ENCODE data around the gene DTNB.
"Not testable (repeated sequence)": the region's sequence is repeated elsewhere in the genome, so short reads cannot be mapped to it uniquely, and the experiment has no call there.

DTNB gene

GRCh38 chr2:25431604-25432003 is 241.8 kb downstream of the DTNB start:
- no peak overlapping the region for H3K4me3 ChIP-seq (ENCODE audit: low read length)
- TF ChIP-seq ZNF274 (IDR thresholded peaks at IDR 0.05; ENCODE audit: low read depth, low read length): no peak

GRCh38 chr2:25430556-25430955 is 242.8 kb downstream of the DTNB start:
- no peak overlapping the region for H3K4me3 ChIP-seq (ENCODE audit: low read length)
- no peak for TF ChIP-seq ZNF274 (IDR thresholded peaks at IDR 0.05; ENCODE audit: low read depth, low read length)

- TF ChIP-seq ZNF274 (IDR thresholded peaks at IDR 0.05; ENCODE audit: low read depth, low read length): no peak
- no peak overlapping the region for H3K4me3 ChIP-seq (ENCODE audit: low read length)
These were observed 247.1 kb downstream of the DTNB start for GRCh38 chr2:25426326-25426725.

GRCh38 chr2:25424426-25425028 is 248.8 kb downstream of the DTNB start:
- peak overlapping the region; percentile 35; the same call in 1 of the 2 replicates for H3K4me3 ChIP-seq (ENCODE audit: low read length)
- TF ChIP-seq ZNF274 (IDR thresholded peaks at IDR 0.05; ENCODE audit: low read depth, low read length): no peak

GRCh38 chr2:25421820-25422411 is 251.5 kb downstream of the DTNB start:
- TF ChIP-seq ZNF274 (IDR thresholded peaks at IDR 0.05; ENCODE audit: low read depth, low read length): no peak
- H3K4me3 ChIP-seq (ENCODE audit: low read length): peak overlapping the region; percentile 99

GRCh38 chr2:25421289-25421688 is 252.1 kb downstream of the DTNB start:
- H3K4me3 ChIP-seq (ENCODE audit: low read length): peak overlapping the region; percentile 99
- no peak for TF ChIP-seq ZNF274 (IDR thresholded peaks at IDR 0.05; ENCODE audit: low read depth, low read length)

- H3K4me3 ChIP-seq (ENCODE audit: low read length): peak overlapping the region; percentile 99
- TF ChIP-seq ZNF274 (IDR thresholded peaks at IDR 0.05; ENCODE audit: low read depth, low read length): no peak
These were observed 252.5 kb downstream of the DTNB start for GRCh38 chr2:25420820-25421237.

GRCh38 chr2:25419678-25420242 is 253.6 kb downstream of the DTNB start:
- H3K4me3 ChIP-seq (ENCODE audit: low read length): peak overlapping the region; percentile 67; the same call in 1 of the 2 replicates
- TF ChIP-seq ZNF274 (IDR thresholded peaks at IDR 0.05; ENCODE audit: low read depth, low read length): no peak

GRCh38 chr2:25418944-25419677 is 254.3 kb downstream of the DTNB start:
- H3K4me3 ChIP-seq (ENCODE audit: low read length): peak overlapping the region; percentile 52; the same call in 1 of the 2 replicates

GRCh38 chr2:25417715-25418369 is 255.5 kb downstream of the DTNB start:
- H3K4me3 ChIP-seq (ENCODE audit: low read length): peak overlapping the region; percentile 50; the same call in 1 of the 2 replicates
- no peak for TF ChIP-seq ZNF274 (IDR thresholded peaks at IDR 0.05; ENCODE audit: low read depth, low read length)

More at GRCh38 chr2:25418944-25419677, 254.3 kb downstream of the DTNB start:
- TF ChIP-seq ZNF274 (IDR thresholded peaks at IDR 0.05; ENCODE audit: low read depth, low read length): no peak

GRCh38 chr2:25416674-25417073 is 256.7 kb downstream of the DTNB start:
- H3K4me3 ChIP-seq (ENCODE audit: low read length): no peak overlapping the region
- TF ChIP-seq ZNF274 (IDR thresholded peaks at IDR 0.05; ENCODE audit: low read depth, low read length): no peak

GRCh38 chr2:25414781-25415180 is 258.6 kb downstream of the DTNB start:
- TF ChIP-seq ZNF274 (IDR thresholded peaks at IDR 0.05; ENCODE audit: low read depth, low read length): no peak
- no peak overlapping the region for H3K4me3 ChIP-seq (ENCODE audit: low read length)

- H3K4me3 ChIP-seq (ENCODE audit: low read length): not testable (repeated sequence)
These were observed 260.0 kb downstream of the DTNB start for GRCh38 chr2:25413409-25413808.

GRCh38 chr2:25411753-25412152 is 261.6 kb downstream of the DTNB start:
- TF ChIP-seq ZNF274 (IDR thresholded peaks at IDR 0.05; ENCODE audit: low read depth, low read length): no peak
- no peak overlapping the region for H3K4me3 ChIP-seq (ENCODE audit: low read length)
